SK-N-SH (cell line): ENCODE results near the gene MFAP4. TPM values are rescaled to one million over a fixed set of nuclear protein-coding genes. Genes with fewer than 3 reads are reported as not detected.

Experiments used
- CTCF ChIA-PET: fragments of 300-600, 350-600 bp; formaldehyde crosslinking; extraction: SDS; loops from one replicate; lab custom pipeline; 2021; lab: Yijun Ruan, JAX
- POLR2A ChIA-PET: fragments of 350-600 bp; sonication (Branson Sonifier 250); formaldehyde crosslinking; extraction: SDS; loops from one replicate; lab custom pipeline; 2020; ENCODE audit warnings: antibody characterized with exemption, inconsistent platforms; lab: Yijun Ruan, JAX
- DNase-seq: peaks from one replicate; pipeline ENCODE4 v3.0.0; 2012
- H2AFZ ChIP-seq: fragments of 200-600 bp; sonication (generic); 2 replicates; pipeline ENCODE4 v1.8.1; 2016; ENCODE audit warnings: antibody characterized with exemption, mild to moderate bottlenecking, low read depth
- H3F3A ChIP-seq: fragments of 200-600 bp; sonication (generic); replicated peaks from 2 replicates; pipeline ENCODE3; 2016; ENCODE audit warnings: antibody characterized with exemption, mild to moderate bottlenecking; ENCODE audit not compliant: insufficient read depth
- H3K27ac ChIP-seq, 2 experiments: fragments of 200-500 bp in 1 of 2; fragments of 200-600 bp in 1 of 2; sonication (Bioruptor generic) in 1 of 2; sonication (generic), shearing (Covaris generic) in 1 of 2; 2 replicates each; pipeline versions ENCODE4 v1.5.1 to v1.6.1; 2014 to 2016; ENCODE audit warnings: low read depth in 2 of 2, inconsistent platforms in 1 of 2, low read length in 1 of 2, mild to moderate bottlenecking in 1 of 2, mixed read lengths in 1 of 2
- H3K27me3 ChIP-seq: fragments of 200-600 bp; sonication (generic), shearing (Covaris generic); 2 replicates; pipeline ENCODE4 v1.6.1; 2016; ENCODE audit warnings: mixed run types; ENCODE audit not compliant: insufficient read depth
- H3K36me3 ChIP-seq, 2 experiments: fragments of 200-500 bp in 1 of 2; fragments of 200-600 bp in 1 of 2; sonication (Bioruptor generic) in 1 of 2; sonication (generic) in 1 of 2; replicated peaks in 1 of 2; 2 replicates each; pipeline versions ENCODE3 to v1.5.1; 2014 to 2016; ENCODE audit warnings: low read length in 1 of 2, mild to moderate bottlenecking in 1 of 2; ENCODE audit not compliant: insufficient read depth in 2 of 2, control insufficient read depth in 1 of 2
- H3K4me1 ChIP-seq, 2 experiments: fragments of 200-500 bp in 1 of 2; fragments of 200-600 bp in 1 of 2; sonication (Bioruptor generic) in 1 of 2; sonication (generic), shearing (Covaris generic) in 1 of 2; 2 replicates each; pipeline versions ENCODE4 v1.5.1 to v1.6.1; 2014 to 2016; ENCODE audit warnings: low read depth in 1 of 2, low read length in 1 of 2, mixed run types in 1 of 2; ENCODE audit not compliant: insufficient read depth in 2 of 2, control insufficient read depth in 1 of 2
- H3K4me2 ChIP-seq: fragments of 200-600 bp; sonication (generic), shearing (Covaris generic); 2 replicates; pipeline ENCODE4 v1.6.1; 2017; ENCODE audit warnings: mixed run types
- H3K4me3 ChIP-seq, 2 experiments: fragments of 200-500 bp in 1 of 2; fragments of 200-600 bp in 1 of 2; sonication (Bioruptor generic) in 1 of 2; sonication (generic), shearing (Covaris generic) in 1 of 2; 2 replicates each; pipeline versions ENCODE4 v1.5.1 to v1.8.1; 2014 to 2016; ENCODE audit warnings: low read depth in 2 of 2, inconsistent platforms in 1 of 2, low read length in 1 of 2, mild to moderate bottlenecking in 1 of 2, mixed read lengths in 1 of 2, moderate library complexity in 1 of 2
- H3K79me2 ChIP-seq: fragments of 200-600 bp; sonication (generic); 2 replicates; pipeline ENCODE4 v1.8.1; 2017; ENCODE audit warnings: mild to moderate bottlenecking; ENCODE audit not compliant: insufficient read depth
- H3K9ac ChIP-seq: fragments of 200-600 bp; sonication (generic); 2 replicates; pipeline ENCODE4 v1.6.1; 2017; ENCODE audit warnings: mixed run types
- H3K9me2 ChIP-seq: fragments of 200-600 bp; sonication (generic); 2 replicates; pipeline ENCODE4 v1.6.1; 2017; ENCODE audit warnings: mixed run types
- H3K9me3 ChIP-seq: fragments of 200-600 bp; sonication (generic); 2 replicates; pipeline ENCODE4 v1.6.1; 2017; ENCODE audit warnings: mixed run types, mild to moderate bottlenecking, moderate library complexity
- H4K20me1 ChIP-seq: fragments of 200-600 bp; sonication (generic); 2 replicates; pipeline ENCODE4 v1.6.1; 2017; ENCODE audit warnings: mild to moderate bottlenecking, mixed run types; ENCODE audit not compliant: insufficient read depth
- EZH2phosphoT487 ChIP-seq: fragments of 200-600 bp; sonication (generic); IDR thresholded peaks from 2 replicates; pipeline ENCODE4 v1.6.1; 2017; ENCODE audit warnings: low read depth, mixed run types, mild to moderate bottlenecking, antibody characterized with exemption, moderate library complexity, borderline replicate concordance
- FOXJ3 ChIP-seq: sonication (generic); formaldehyde crosslinking; IDR thresholded peaks from 2 replicates; pipeline ENCODE4 v1.5.1; 2020; ENCODE audit warnings: mild to moderate bottlenecking, missing genetic modification reagents
- FOXM1 ChIP-seq: IDR thresholded peaks from 2 replicates; pipeline ENCODE4 v1.4.0; 2012; ENCODE audit warnings: low read depth, mild to moderate bottlenecking
- JUND ChIP-seq: IDR thresholded peaks from 2 replicates; pipeline ENCODE4 v1.4.0; 2012
- MEF2A ChIP-seq: IDR thresholded peaks from 2 replicates; pipeline ENCODE4 v1.4.0; 2012; ENCODE audit warnings: low read depth, borderline replicate concordance
- MXI1 ChIP-seq: IDR thresholded peaks from 2 replicates; pipeline ENCODE4 v1.6.1; 2012; ENCODE audit warnings: mild to moderate bottlenecking, low read depth, low read length, improper control_type of control experiment
- NRF1 ChIP-seq: IDR thresholded peaks from 2 replicates; pipeline ENCODE4 v1.6.1; 2012; ENCODE audit warnings: low read depth, mild to moderate bottlenecking, low read length
- POLR2AphosphoS5 ChIP-seq: IDR thresholded peaks from 2 replicates; pipeline ENCODE4 v1.6.1; 2012; ENCODE audit warnings: low read depth, low read length
- RXRA ChIP-seq: IDR thresholded peaks from 2 replicates; pipeline ENCODE4 v1.4.0; 2012; ENCODE audit warnings: low read depth, mild to moderate bottlenecking, borderline replicate concordance
- SIN3A ChIP-seq: IDR thresholded peaks from 2 replicates; pipeline ENCODE4 v1.6.1; 2012; ENCODE audit warnings: low read depth, mild to moderate bottlenecking, low read length, moderate library complexity, borderline replicate concordance
- SMC3 ChIP-seq: IDR thresholded peaks from 2 replicates; pipeline ENCODE4 v1.6.1; 2012; ENCODE audit warnings: low read depth, low read length, improper control_type of control experiment
- TCF12 ChIP-seq: IDR thresholded peaks from 2 replicates; pipeline ENCODE4 v1.4.0; 2012
- TEAD4 ChIP-seq: IDR thresholded peaks from 2 replicates; pipeline ENCODE4 v1.4.0; 2012; ENCODE audit warnings: mild to moderate bottlenecking, borderline replicate concordance; ENCODE audit not compliant: insufficient read depth
- YY1 ChIP-seq: IDR thresholded peaks from 2 replicates; pipeline ENCODE4 v1.4.0; 2012; ENCODE audit warnings: low read depth, mild to moderate bottlenecking
- WGBS: methylation state at CpG from one replicate; pipeline ENCODE4 v1.1.6; 2017; ENCODE audit warnings: low lambda C conversion rate; 5-methylcytosine and 5-hydroxymethylcytosine counted together
- polyA plus RNA-seq, 3 experiments: library from polyadenylated mRNA; depleted of rRNA; stranded (reverse); fragments of >200 nt; gene quantifications; 2 replicates each; pipeline ENCODE4 v1.2.3, GENCODE V29; 2012
- TF ChIP-seq, protein P1 (sequence below): IDR thresholded peaks from 2 replicates; pipeline ENCODE4 v1.4.0; 2012; ENCODE audit warnings: low read depth, borderline replicate concordance
- TF ChIP-seq, protein P2 (sequence below): IDR thresholded peaks from 2 replicates; pipeline ENCODE4 v1.4.0; 2012; ENCODE audit warnings: low read depth, borderline replicate concordance
- TF ChIP-seq, protein P3 (sequence below): fragments of 150-350 bp; IDR thresholded peaks from 2 replicates; pipeline ENCODE4 v1.6.1; 2017; ENCODE audit warnings: antibody characterized with exemption, low read length, low read depth, borderline replicate concordance
- TF ChIP-seq, protein P4 (sequence below): fragments of 200-600 bp; sonication (generic); IDR thresholded peaks from 2 replicates; pipeline ENCODE4 v1.6.1; 2017; ENCODE audit warnings: antibody characterized with exemption, mild to moderate bottlenecking, moderate library complexity
- TF ChIP-seq, protein P5 (sequence below): IDR thresholded peaks from 2 replicates; pipeline ENCODE4 v1.6.1; 2012; ENCODE audit warnings: mild to moderate bottlenecking, low read depth, low read length, moderate library complexity
- TF ChIP-seq, protein P6 (sequence below): fragments of 150-350 bp; IDR thresholded peaks from 2 replicates; pipeline ENCODE4 v1.6.1; 2016; ENCODE audit warnings: mild to moderate bottlenecking, low read depth, low read length

Gene MFAP4
- polyA plus RNA-seq, 1 of the 3 experiments (the other 2 are of a cell fraction), result 120 TPM

DNA sequence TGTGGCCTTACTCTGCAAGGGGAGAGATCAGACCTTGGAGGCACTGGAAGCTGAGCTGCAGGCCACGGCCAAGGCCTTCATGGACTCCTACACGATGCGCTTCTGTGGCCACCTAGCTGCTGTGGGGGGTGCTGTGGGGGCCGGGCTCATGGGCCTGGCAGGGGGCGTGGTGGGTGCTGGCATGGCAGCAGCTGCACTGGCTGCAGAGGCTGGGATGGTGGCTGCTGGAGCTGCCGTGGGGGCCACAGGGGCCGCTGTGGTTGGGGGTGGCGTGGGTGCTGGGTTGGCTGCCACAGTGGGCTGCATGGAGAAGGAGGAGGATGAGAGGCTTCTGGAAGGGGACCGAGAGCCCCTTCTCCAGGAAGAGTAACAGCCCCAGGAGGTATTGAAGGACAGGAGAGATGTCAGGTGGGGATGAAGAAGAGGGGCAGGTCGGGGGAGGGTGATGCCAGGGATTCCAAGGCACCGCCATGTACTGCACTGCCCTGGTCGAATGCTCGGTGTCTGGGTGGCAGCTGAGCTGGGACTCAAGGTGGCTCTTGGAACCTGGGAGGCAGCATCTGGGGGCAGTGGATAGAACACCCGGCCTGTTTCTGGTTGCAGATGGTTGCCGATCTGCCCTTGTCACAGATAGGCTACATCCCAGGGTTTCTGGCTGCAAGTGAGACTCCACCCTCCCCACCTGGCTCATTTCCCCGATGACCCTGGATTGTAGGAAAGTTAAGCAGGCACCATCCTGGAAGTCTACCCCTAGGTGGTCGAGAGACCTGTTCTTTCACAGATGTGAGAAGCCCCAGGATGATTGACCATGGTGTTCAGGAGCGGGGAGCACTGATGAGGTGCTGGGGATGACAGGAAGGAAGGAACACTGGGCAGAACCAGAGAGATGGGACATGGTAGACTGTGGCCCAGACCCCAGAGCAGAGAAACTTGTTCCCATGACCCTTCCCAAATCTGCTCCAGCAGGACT is 29.1 kb upstream of the MFAP4 start:
- ChIA-PET CTCF (interaction anchor here (1.2 to 2.2 kb wide), 2 partner anchors 14 to 53 kb away, joined by 3 to 9 read pairs; partner anchors contain the start of gene B9D1), POLR2A (interaction anchor here (0.6 kb wide), 1 partner anchor 9 kb away, joined by 3 read pairs; no protein-coding TSS in a partner anchor)
- H3K27me3 ChIP-seq, result no peaks in the 10 kb centered on the region
- H4K20me1 ChIP-seq, result no peaks in the 10 kb centered on the region
- no peak overlapping the region for H3K4me2 ChIP-seq
- H3K9me3 ChIP-seq, result no peaks in the 10 kb centered on the region
- peaks cover 0 to 12% of the 10 kb centered on the region in 2 experiments for H3K36me3 ChIP-seq
- no peak overlapping the region for H3K9ac ChIP-seq
- peaks cover 24% of the 10 kb centered on the region for H3F3A ChIP-seq
- no peak overlapping the region; a peak in 1 of 4 replicates for H3K27ac ChIP-seq
- 93% methylated on average over 12 of the region's 18 CpGs for WGBS
- DNase-seq, result no peak
- H3K4me1 ChIP-seq, result peaks cover 17 to 22% of the 10 kb centered on the region in 2 experiments; a peak in 3 of 4 replicates
- peaks cover 4% of the 10 kb centered on the region; the same call in 1 of the 2 replicates for H3K79me2 ChIP-seq
- no peak overlapping the region for H3K4me3 ChIP-seq
- no peak overlapping the region for H2AFZ ChIP-seq
- H3K9me2 ChIP-seq, result no peaks in the 10 kb centered on the region
- TF ChIP-seq YY1, result no peak
- TF ChIP-seq EZH2phosphoT487, result no peak
- TF ChIP-seq, protein P1, sequence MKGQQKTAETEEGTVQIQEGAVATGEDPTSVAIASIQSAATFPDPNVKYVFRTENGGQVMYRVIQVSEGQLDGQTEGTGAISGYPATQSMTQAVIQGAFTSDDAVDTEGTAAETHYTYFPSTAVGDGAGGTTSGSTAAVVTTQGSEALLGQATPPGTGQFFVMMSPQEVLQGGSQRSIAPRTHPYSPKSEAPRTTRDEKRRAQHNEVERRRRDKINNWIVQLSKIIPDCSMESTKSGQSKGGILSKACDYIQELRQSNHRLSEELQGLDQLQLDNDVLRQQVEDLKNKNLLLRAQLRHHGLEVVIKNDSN, result no peak
- TF ChIP-seq, protein P2, sequence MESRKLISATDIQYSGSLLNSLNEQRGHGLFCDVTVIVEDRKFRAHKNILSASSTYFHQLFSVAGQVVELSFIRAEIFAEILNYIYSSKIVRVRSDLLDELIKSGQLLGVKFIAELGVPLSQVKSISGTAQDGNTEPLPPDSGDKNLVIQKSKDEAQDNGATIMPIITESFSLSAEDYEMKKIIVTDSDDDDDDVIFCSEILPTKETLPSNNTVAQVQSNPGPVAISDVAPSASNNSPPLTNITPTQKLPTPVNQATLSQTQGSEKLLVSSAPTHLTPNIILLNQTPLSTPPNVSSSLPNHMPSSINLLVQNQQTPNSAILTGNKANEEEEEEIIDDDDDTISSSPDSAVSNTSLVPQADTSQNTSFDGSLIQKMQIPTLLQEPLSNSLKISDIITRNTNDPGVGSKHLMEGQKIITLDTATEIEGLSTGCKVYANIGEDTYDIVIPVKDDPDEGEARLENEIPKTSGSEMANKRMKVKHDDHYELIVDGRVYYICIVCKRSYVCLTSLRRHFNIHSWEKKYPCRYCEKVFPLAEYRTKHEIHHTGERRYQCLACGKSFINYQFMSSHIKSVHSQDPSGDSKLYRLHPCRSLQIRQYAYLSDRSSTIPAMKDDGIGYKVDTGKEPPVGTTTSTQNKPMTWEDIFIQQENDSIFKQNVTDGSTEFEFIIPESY, result no peak
- no peak for TF ChIP-seq MEF2A
- TF ChIP-seq NRF1, result no peak
- TF ChIP-seq TCF12, result no peak
- TF ChIP-seq MXI1, result no peak
- TF ChIP-seq TEAD4, result no peak
- TF ChIP-seq FOXJ3 (CRISPR knock-in tag), result no peak
- no peak for TF ChIP-seq RXRA
- TF ChIP-seq FOXM1, result no peak
- no peak for TF ChIP-seq SIN3A
- TF ChIP-seq, protein P3, sequence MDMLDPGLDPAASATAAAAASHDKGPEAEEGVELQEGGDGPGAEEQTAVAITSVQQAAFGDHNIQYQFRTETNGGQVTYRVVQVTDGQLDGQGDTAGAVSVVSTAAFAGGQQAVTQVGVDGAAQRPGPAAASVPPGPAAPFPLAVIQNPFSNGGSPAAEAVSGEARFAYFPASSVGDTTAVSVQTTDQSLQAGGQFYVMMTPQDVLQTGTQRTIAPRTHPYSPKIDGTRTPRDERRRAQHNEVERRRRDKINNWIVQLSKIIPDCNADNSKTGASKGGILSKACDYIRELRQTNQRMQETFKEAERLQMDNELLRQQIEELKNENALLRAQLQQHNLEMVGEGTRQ, result no peak
- TF ChIP-seq SMC3, result no peak
- TF ChIP-seq, protein P4, sequence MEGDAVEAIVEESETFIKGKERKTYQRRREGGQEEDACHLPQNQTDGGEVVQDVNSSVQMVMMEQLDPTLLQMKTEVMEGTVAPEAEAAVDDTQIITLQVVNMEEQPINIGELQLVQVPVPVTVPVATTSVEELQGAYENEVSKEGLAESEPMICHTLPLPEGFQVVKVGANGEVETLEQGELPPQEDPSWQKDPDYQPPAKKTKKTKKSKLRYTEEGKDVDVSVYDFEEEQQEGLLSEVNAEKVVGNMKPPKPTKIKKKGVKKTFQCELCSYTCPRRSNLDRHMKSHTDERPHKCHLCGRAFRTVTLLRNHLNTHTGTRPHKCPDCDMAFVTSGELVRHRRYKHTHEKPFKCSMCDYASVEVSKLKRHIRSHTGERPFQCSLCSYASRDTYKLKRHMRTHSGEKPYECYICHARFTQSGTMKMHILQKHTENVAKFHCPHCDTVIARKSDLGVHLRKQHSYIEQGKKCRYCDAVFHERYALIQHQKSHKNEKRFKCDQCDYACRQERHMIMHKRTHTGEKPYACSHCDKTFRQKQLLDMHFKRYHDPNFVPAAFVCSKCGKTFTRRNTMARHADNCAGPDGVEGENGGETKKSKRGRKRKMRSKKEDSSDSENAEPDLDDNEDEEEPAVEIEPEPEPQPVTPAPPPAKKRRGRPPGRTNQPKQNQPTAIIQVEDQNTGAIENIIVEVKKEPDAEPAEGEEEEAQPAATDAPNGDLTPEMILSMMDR, result no peak
- TF ChIP-seq JUND, result no peak
- TF ChIP-seq, protein P5, sequence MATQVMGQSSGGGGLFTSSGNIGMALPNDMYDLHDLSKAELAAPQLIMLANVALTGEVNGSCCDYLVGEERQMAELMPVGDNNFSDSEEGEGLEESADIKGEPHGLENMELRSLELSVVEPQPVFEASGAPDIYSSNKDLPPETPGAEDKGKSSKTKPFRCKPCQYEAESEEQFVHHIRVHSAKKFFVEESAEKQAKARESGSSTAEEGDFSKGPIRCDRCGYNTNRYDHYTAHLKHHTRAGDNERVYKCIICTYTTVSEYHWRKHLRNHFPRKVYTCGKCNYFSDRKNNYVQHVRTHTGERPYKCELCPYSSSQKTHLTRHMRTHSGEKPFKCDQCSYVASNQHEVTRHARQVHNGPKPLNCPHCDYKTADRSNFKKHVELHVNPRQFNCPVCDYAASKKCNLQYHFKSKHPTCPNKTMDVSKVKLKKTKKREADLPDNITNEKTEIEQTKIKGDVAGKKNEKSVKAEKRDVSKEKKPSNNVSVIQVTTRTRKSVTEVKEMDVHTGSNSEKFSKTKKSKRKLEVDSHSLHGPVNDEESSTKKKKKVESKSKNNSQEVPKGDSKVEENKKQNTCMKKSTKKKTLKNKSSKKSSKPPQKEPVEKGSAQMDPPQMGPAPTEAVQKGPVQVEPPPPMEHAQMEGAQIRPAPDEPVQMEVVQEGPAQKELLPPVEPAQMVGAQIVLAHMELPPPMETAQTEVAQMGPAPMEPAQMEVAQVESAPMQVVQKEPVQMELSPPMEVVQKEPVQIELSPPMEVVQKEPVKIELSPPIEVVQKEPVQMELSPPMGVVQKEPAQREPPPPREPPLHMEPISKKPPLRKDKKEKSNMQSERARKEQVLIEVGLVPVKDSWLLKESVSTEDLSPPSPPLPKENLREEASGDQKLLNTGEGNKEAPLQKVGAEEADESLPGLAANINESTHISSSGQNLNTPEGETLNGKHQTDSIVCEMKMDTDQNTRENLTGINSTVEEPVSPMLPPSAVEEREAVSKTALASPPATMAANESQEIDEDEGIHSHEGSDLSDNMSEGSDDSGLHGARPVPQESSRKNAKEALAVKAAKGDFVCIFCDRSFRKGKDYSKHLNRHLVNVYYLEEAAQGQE, result no peak
- no peak for TF ChIP-seq POLR2AphosphoS5
- TF ChIP-seq, protein P6, sequence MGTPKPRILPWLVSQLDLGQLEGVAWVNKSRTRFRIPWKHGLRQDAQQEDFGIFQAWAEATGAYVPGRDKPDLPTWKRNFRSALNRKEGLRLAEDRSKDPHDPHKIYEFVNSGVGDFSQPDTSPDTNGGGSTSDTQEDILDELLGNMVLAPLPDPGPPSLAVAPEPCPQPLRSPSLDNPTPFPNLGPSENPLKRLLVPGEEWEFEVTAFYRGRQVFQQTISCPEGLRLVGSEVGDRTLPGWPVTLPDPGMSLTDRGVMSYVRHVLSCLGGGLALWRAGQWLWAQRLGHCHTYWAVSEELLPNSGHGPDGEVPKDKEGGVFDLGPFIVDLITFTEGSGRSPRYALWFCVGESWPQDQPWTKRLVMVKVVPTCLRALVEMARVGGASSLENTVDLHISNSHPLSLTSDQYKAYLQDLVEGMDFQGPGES, result no peak
